K562 (cell line): ENCODE results near the gene ICAM1. TPM values are rescaled to one million over a fixed set of nuclear protein-coding genes. Genes with fewer than 3 reads are reported as not detected.

Source experiments
- ARHGAP35 ChIP-seq: fragments of 450-650 bp; IDR thresholded peaks from 2 replicates; pipeline ENCODE4 v1.6.1; 2018; ENCODE audit not compliant: partially characterized antibody
- ATF6 ChIP-seq: sonication (generic); formaldehyde crosslinking; IDR thresholded peaks from 2 replicates; pipeline ENCODE4 v1.4.0; 2020; ENCODE audit warnings: mild to moderate bottlenecking, missing genetic modification reagents
- BCL6 ChIP-seq: fragments of 250-450 bp; sonication (Bioruptor Pico); IDR thresholded peaks from 2 replicates; pipeline ENCODE4 v1.4.0; 2020
- CCNT2 ChIP-seq: IDR thresholded peaks from 2 replicates; pipeline ENCODE4 v1.6.1; 2011; ENCODE audit warnings: borderline replicate concordance, low read depth, mild to moderate bottlenecking, moderate library complexity, mixed read lengths, low read length; ENCODE audit not compliant: insufficient read length; ENCODE audit errors: extremely low read depth
- CEBPG ChIP-seq, 3 experiments: fragments of 200-800 bp in 1 of 3; sonication (Bioruptor generic) in 1 of 3; sonication (generic) in 1 of 3; formaldehyde crosslinking in 1 of 3; IDR thresholded peaks in 2 of 3; conservative IDR thresholded peaks in 1 of 3; 2 replicates each; pipeline versions ENCODE4 v1.6.1 to v1.8.0; 2016 to 2022; ENCODE audit warnings: missing compliant biosample characterization in 2 of 3, missing genetic modification characterization in 2 of 3, mild to moderate bottlenecking in 1 of 3, missing genetic modification reagents in 1 of 3
- EHMT2 ChIP-seq: fragments of 450-650 bp; IDR thresholded peaks from 2 replicates; pipeline ENCODE4 v1.6.1; 2018; ENCODE audit warnings: antibody characterized with exemption
- FOS ChIP-seq: IDR thresholded peaks from 3 replicates; pipeline ENCODE4 v1.6.1; 2011; ENCODE audit not compliant: insufficient read length; ENCODE audit errors: extremely low read depth
- FOSL1 ChIP-seq: fragments of 200-800 bp; sonication (Bioruptor generic); conservative IDR thresholded peaks from 2 replicates; pipeline ENCODE4 v1.6.1; 2016; ENCODE audit warnings: missing genetic modification characterization, missing compliant biosample characterization
- GABPA ChIP-seq: fragments of 200-800 bp; sonication (Bioruptor generic); conservative IDR thresholded peaks from 2 replicates; pipeline ENCODE4 v1.6.1; 2016; ENCODE audit warnings: low read depth, missing genetic modification characterization, missing compliant biosample characterization
- GATA2 ChIP-seq: sonication (generic); formaldehyde crosslinking; IDR thresholded peaks from 2 replicates; pipeline ENCODE4 v1.4.0; 2020; ENCODE audit warnings: mild to moderate bottlenecking, missing genetic modification reagents
- MIER1 ChIP-seq: fragments of 450-650 bp; IDR thresholded peaks from 2 replicates; pipeline ENCODE4 v1.6.1; 2016; ENCODE audit warnings: antibody characterized with exemption, mild to moderate bottlenecking, low read depth
- MNT ChIP-seq, 2 experiments: fragments of 450-650 bp; conservative IDR thresholded peaks; 2 replicates each; pipeline ENCODE4 v1.6.1; 2017; ENCODE audit warnings: mild to moderate bottlenecking in 2 of 2, moderate library complexity in 2 of 2
- NCOA1 ChIP-seq: fragments of 450-650 bp; IDR thresholded peaks from 2 replicates; pipeline ENCODE4 v1.6.1; 2016; ENCODE audit warnings: low read depth
- NRF1 ChIP-seq, 2 experiments: fragments of 450-650 bp; IDR thresholded peaks in 1 of 2; conservative IDR thresholded peaks in 1 of 2; 2 replicates each; pipeline ENCODE4 v1.6.1; 2014; ENCODE audit warnings: mild to moderate bottlenecking in 2 of 2
- PKNOX1 ChIP-seq: fragments of 450-650 bp; IDR thresholded peaks from 2 replicates; pipeline ENCODE4 v1.6.1; 2016
- POLR2AphosphoS5 ChIP-seq: IDR thresholded peaks from 2 replicates; pipeline ENCODE4 v1.6.1; 2011; ENCODE audit warnings: mild to moderate bottlenecking, low read depth, low read length, moderate library complexity; ENCODE audit not compliant: control insufficient read depth, insufficient read depth
- RCOR1 ChIP-seq, 2 experiments: IDR thresholded peaks; 2 replicates each; pipeline ENCODE4 v1.6.1; 2012; ENCODE audit warnings: low read depth in 2 of 2, low read length in 2 of 2, borderline replicate concordance in 1 of 2, improper control_type of control experiment in 1 of 2
- SMARCA5 ChIP-seq: fragments of 450-650 bp; IDR thresholded peaks from 2 replicates; pipeline ENCODE4 v1.6.1; 2016
- ZFPM2 ChIP-seq: fragments of 250-450 bp; sonication (Bioruptor Pico); IDR thresholded peaks from 2 replicates; pipeline ENCODE4 v1.5.1; 2022; ENCODE audit warnings: mild to moderate bottlenecking
- ZFX ChIP-seq: sonication (generic); formaldehyde crosslinking; IDR thresholded peaks from 2 replicates; pipeline ENCODE4 v1.8.0; 2022; ENCODE audit warnings: mild to moderate bottlenecking, missing genetic modification reagents, moderate library complexity
- ZNF3 ChIP-seq: fragments of 250-450 bp; sonication (Bioruptor Pico); IDR thresholded peaks from 2 replicates; pipeline ENCODE4 v1.5.0; 2021; ENCODE audit warnings: mild to moderate bottlenecking, moderate library complexity
- ZNF324 ChIP-seq: fragments of 250-450 bp; sonication (Bioruptor Pico); IDR thresholded peaks from 2 replicates; pipeline ENCODE4 v1.4.0; 2020; ENCODE audit warnings: mild to moderate bottlenecking
- ZNF699 ChIP-seq: fragments of 250-450 bp; sonication (Bioruptor Pico); IDR thresholded peaks from 2 replicates; pipeline ENCODE4 v1.8.0; 2021; ENCODE audit warnings: mild to moderate bottlenecking, moderate library complexity; ENCODE audit not compliant: insufficient replicate concordance
- polyA plus RNA-seq, 8 experiments: library from polyadenylated mRNA; depleted of rRNA in 4 of 8; stranded (reverse) in 5 of 8; unstranded in 3 of 8; fragments of >200 nt; fragmentation: Nextera tagmentation in 2 of 8; fragmentation: Illumina TruSeq in 1 of 8; extraction: Ambion mirVana in 2 of 8; extraction: Trizol in 1 of 8; gene quantifications; 2 replicates each; pipeline versions ENCODE4 v1.2.1 to v1.2.3, GENCODE V29; 2011 to 2014; ENCODE audit warnings: inconsistent platforms in 1 of 8, missing spikeins in 1 of 8
- total RNA-seq, 7 experiments: library from RNA; depleted of rRNA in 6 of 7; stranded (reverse); fragments of >200 nt in 6 of 7; fragmentation: Illumina TruSeq in 2 of 7; extraction: Trizol in 2 of 7; gene quantifications; 2 replicates each; pipeline versions ENCODE4 v1.2.1 to v1.2.3, GENCODE V29; 2011 to 2021; ENCODE audit warnings: low replicate concordance in 1 of 7

ICAM1 gene
- total and polyA plus RNA-seq, 9 of the 15 experiments (the other 6 are each of a cell fraction or from before 2014, with no cell fraction given), result 2.3 to 24.4 (median 13.4) TPM

- no peak for TF ChIP-seq ZFPM2 (CRISPR knock-in tag)
- peak; percentile 66 for TF ChIP-seq MNT (conservative IDR thresholded peaks at IDR 0.05)
- TF ChIP-seq ZFX, result peak; percentile 41
- TF ChIP-seq FOSL1 (tag), result peak; percentile 11; the same call in 1 of the 2 replicates
- TF ChIP-seq ZNF699 (CRISPR knock-in tag), result no peak
- no peak; the same call in 1 of the 2 replicates for TF ChIP-seq ATF6 (CRISPR knock-in tag)
- no peak for TF ChIP-seq ZNF3
- no peak for TF ChIP-seq ZNF324 (CRISPR knock-in tag)
- TF ChIP-seq NCOA1, result no peak; the same call in 1 of the 2 replicates
- no peak for TF ChIP-seq BCL6 (CRISPR knock-in tag)
- TF ChIP-seq SMARCA5, result peak; percentile 30; the same call in 1 of the 2 replicates
- peak; percentile 71; the same call in 1 of the 2 replicates for TF ChIP-seq POLR2AphosphoS5
- no peak for TF ChIP-seq FOS
- TF ChIP-seq CCNT2, result peak; percentile 90
- peak; percentile 37; the same call in 1 of the 2 replicates for TF ChIP-seq PKNOX1
- no peak for TF ChIP-seq MIER1
- TF ChIP-seq CEBPG (CRISPR knock-in tag; IDR thresholded peaks at IDR 0.05), result no peak
- no peak for TF ChIP-seq CEBPG (tag; conservative IDR thresholded peaks at IDR 0.05 in 1 of 2, IDR thresholded peaks at IDR 0.05 in 1 of 2)
- TF ChIP-seq ARHGAP35, result no peak
- peak; percentile 73 for TF ChIP-seq GABPA
- peak; percentile 64 for TF ChIP-seq GATA2 (CRISPR knock-in tag)
- peak; percentile 81 to 83 for TF ChIP-seq NRF1 (conservative IDR thresholded peaks at IDR 0.05 in 1 of 2, IDR thresholded peaks at IDR 0.05 in 1 of 2)
- peak in 1 of 2 experiments; percentile 8; a peak in 1 of 4 replicates for TF ChIP-seq RCOR1 (IDR thresholded peaks at IDR 0.05; ENCODE audit: borderline replicate concordance in 1 of 2, low read depth in 2 of 2, low read length in 2 of 2)
- no peak for TF ChIP-seq EHMT2
Observed at GRCh38 chr19:10286803-10287737, 16.1 kb downstream of the ICAM1 start, which contains the start of gene ICAM4 (continued).
